Spleen (tissue), 11 donors: ENCODE results near the gene NGRN. TPM values are rescaled to one million over a fixed set of nuclear protein-coding genes. Genes with fewer than 3 reads are reported as not detected.
A peak's percentile ranks its signal among the peaks of the same experiment; 100 is the strongest.

ENCODE experiments used
- DNase-seq: peaks from one replicate; pipeline ENCODE4 v3.0.0-alpha.2; 2020
- H3K27ac ChIP-seq, 8 donors: fragments of 200-600 bp; sonication (generic) in 7 of 8; 1 replicate in 4 of 8; 2 replicates in 4 of 8; pipeline versions ENCODE4 v1.5.0 to v1.8.0; 2016 to 2021; ENCODE audit warnings: inconsistent platforms in 4 of 8, mild to moderate bottlenecking in 4 of 8, moderate library complexity in 1 of 8
- H3K27me3 ChIP-seq, 7 donors: fragments of 200-600 bp; sonication (generic) in 6 of 7; replicated peaks in 1 of 7; 1 replicate in 4 of 7; 2 replicates in 3 of 7; pipeline versions ENCODE4 v1.5.0 to v1.8.0; 2016 to 2021; ENCODE audit warnings: inconsistent platforms in 3 of 7, mild to moderate bottlenecking in 1 of 7
- H3K36me3 ChIP-seq, 6 donors: fragments of 200-600 bp; sonication (generic) in 5 of 6; 1 replicate in 4 of 6; 2 replicates in 2 of 6; pipeline versions ENCODE4 v1.5.0 to v1.8.0; 2016 to 2021; ENCODE audit warnings: inconsistent platforms in 2 of 6
- H3K4me1 ChIP-seq, 6 donors: fragments of 200-600 bp; sonication (generic) in 5 of 6; 1 replicate in 3 of 6; 2 replicates in 3 of 6; pipeline versions ENCODE4 v1.5.0 to v1.8.0; 2016 to 2021; ENCODE audit warnings: inconsistent platforms in 3 of 6
- H3K4me3 ChIP-seq, 8 donors: fragments of 200-600 bp; sonication (generic) in 7 of 8; 1 replicate in 4 of 8; 2 replicates in 4 of 8; pipeline versions ENCODE4 v1.5.0 to v1.8.0; 2016 to 2021; ENCODE audit warnings: inconsistent platforms in 4 of 8, mild to moderate bottlenecking in 4 of 8, moderate library complexity in 2 of 8
- H3K9me3 ChIP-seq, 8 donors: fragments of 200-600 bp; sonication (generic) in 7 of 8; 1 replicate in 4 of 8; 2 replicates in 4 of 8; pipeline versions ENCODE4 v1.5.0 to v1.8.0; 2016 to 2021; ENCODE audit warnings: inconsistent platforms in 4 of 8
- POLR2A ChIP-seq, 3 donors: fragments of 450-650 bp; IDR thresholded peaks; one replicate each; pipeline ENCODE4 v1.5.1; 2017; ENCODE audit warnings: antibody characterized with exemption in 3 of 3, mild to moderate bottlenecking in 1 of 3
- POLR2AphosphoS5 ChIP-seq, 3 donors: sonication (generic); formaldehyde crosslinking; IDR thresholded peaks; one replicate each; pipeline ENCODE4 v1.5.1; 2017; ENCODE audit warnings: antibody characterized with exemption in 3 of 3
- WGBS, 5 donors: extraction: QIAGEN DNeasy Blood & Tissue Kit in 3 of 5; methylation state at CpG; one replicate each; pipeline versions ENCODE4 v1.1.5 to v1.1.7; 2013 to 2018; 5-methylcytosine and 5-hydroxymethylcytosine counted together
- intact Hi-C: fragments of 100-400 bp; cut with DNase I; formaldehyde crosslinking; loops from one replicate; pipeline ENCODE4 v1.15.0; 2023; ENCODE audit warnings: low total_unique reads
- polyA plus RNA-seq, 3 donors: library from polyadenylated mRNA; stranded (reverse); fragments of 200-250 nt; gene quantifications; one replicate each; pipeline ENCODE4 v1.2.1, GENCODE V29; 2013
- total RNA-seq, 7 donors: library from RNA; depleted of rRNA in 3 of 7; stranded (reverse); fragments of >200 nt in 3 of 7; fragmentation: NEBNext Ultra II Directional in 4 of 7; extraction: Animal tissue kit (Norgen Biotek cat#: 25700) in 4 of 7; gene quantifications; one replicate each; pipeline versions ENCODE4 v1.1.0 to v1.2.1, GENCODE V29; 2016 to 2021
- TF ChIP-seq, protein P1 (sequence below), 11 experiments: fragments of 200-600 bp in 7 of 11; fragments of 450-650 bp in 4 of 11; sonication (generic) in 4 of 11; IDR thresholded peaks in 8 of 11; conservative IDR thresholded peaks in 3 of 11; 1 replicate in 7 of 11; 2 replicates in 4 of 11; pipeline versions ENCODE4 v1.4.0 to v1.8.0; 2016 to 2021; ENCODE audit warnings: antibody characterized with exemption in 11 of 11, inconsistent platforms in 4 of 11, mild to moderate bottlenecking in 1 of 11
- donor health status: healthy with polysubstance abuse.
- donor health status: DM: no; HTN: no; CAD: no; lungs with moderate emphysema.
- donor health status: DM: no; HTN: no; CAD: no.
- donor health status: Bipolar disorder and iron deficiency.
- donor health status: healthy.
- donor health status: DM: no; HTN: no; CAD: no.
- donor health status: DM: yes; HTN: yes; CAD: no.

Gene NGRN
- total and polyA plus RNA-seq, 10 donors = 27.2 to 53.2 (median 46.6) TPM

- Histone ChIP-seq H3K9me3 (no peaks in the 10 kb centered on the region), H3K27me3 (no peaks in the 10 kb centered on the region), H3K4me3 (peak overlapping the region in 6 of 8 donors; percentile 0 to 99 (median 86)), H3K27ac (peak overlapping the region; percentile 74 to 99 (median 94)), H3K36me3 (peaks cover 7 to 64% (median 47%) of the 10 kb centered on the region in 6 donors), H3K4me1 (peaks cover 32 to 69% (median 52%) of the 10 kb centered on the region in 6 donors)
- intact Hi-C loops = no loop called here
- WGBS, 5 donors = 68 to 86% (median 75%) methylated on average over 13 of the region's 13 CpGs
- TF ChIP-seq POLR2AphosphoS5 (IDR thresholded peaks at IDR 0.05) = peak in 1 of 3 donors; percentile 54
- TF ChIP-seq, protein P1, sequence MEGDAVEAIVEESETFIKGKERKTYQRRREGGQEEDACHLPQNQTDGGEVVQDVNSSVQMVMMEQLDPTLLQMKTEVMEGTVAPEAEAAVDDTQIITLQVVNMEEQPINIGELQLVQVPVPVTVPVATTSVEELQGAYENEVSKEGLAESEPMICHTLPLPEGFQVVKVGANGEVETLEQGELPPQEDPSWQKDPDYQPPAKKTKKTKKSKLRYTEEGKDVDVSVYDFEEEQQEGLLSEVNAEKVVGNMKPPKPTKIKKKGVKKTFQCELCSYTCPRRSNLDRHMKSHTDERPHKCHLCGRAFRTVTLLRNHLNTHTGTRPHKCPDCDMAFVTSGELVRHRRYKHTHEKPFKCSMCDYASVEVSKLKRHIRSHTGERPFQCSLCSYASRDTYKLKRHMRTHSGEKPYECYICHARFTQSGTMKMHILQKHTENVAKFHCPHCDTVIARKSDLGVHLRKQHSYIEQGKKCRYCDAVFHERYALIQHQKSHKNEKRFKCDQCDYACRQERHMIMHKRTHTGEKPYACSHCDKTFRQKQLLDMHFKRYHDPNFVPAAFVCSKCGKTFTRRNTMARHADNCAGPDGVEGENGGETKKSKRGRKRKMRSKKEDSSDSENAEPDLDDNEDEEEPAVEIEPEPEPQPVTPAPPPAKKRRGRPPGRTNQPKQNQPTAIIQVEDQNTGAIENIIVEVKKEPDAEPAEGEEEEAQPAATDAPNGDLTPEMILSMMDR (IDR thresholded peaks at IDR 0.05 in 8 of 11, conservative IDR thresholded peaks at IDR 0.05 in 3 of 11) = no peak
- no peak for TF ChIP-seq POLR2A (IDR thresholded peaks at IDR 0.05)
- DNase-seq = peak; percentile 84
These were observed 33.3 kb upstream of the NGRN start for GRCh38 chr15:90232196-90232595.

DNA sequence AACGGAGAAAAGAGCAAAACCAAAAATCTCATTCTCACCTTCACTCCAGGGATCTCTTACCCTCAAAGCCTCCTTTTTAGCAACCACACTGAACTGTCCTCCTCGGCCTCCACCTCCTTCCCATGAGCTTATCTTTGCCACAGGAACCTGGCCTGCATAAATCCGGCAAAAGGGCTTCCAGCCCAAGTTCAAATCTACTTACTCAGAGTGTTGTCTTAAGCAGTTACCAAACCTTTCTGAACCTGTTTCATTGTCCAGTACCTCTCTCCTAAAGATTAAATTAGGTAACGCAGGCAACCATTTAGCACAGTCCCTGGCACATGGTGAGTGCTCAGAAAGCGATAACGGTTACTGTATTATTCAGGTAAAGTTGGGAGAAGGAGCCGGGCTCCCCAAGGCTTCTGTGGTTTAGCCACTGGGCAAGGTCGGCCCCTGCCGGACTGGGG lies 32.5 kb upstream of the NGRN start:
- WGBS, 5 donors = 4 to 14% (median 9%) methylated on average over 8 to 9 of the region's 9 CpGs
- H3K27me3 ChIP-seq = no peaks in the 10 kb centered on the region
- H3K4me3 ChIP-seq = peak overlapping the region; percentile 68 to 99 (median 91)
- H3K9me3 ChIP-seq = no peaks in the 10 kb centered on the region
- H3K27ac ChIP-seq = peak overlapping the region; percentile 91 to 99 (median 96)
- intact Hi-C loops = no loop called here
- TF ChIP-seq POLR2A (IDR thresholded peaks at IDR 0.05) (no peak), POLR2AphosphoS5 (IDR thresholded peaks at IDR 0.05) (no peak)
- TF ChIP-seq, protein P1 (IDR thresholded peaks at IDR 0.05 in 8 of 11, conservative IDR thresholded peaks at IDR 0.05 in 3 of 11) = peak in 4 of 11 experiments; percentile 15 to 62 (median 38)
- peaks cover 6 to 64% (median 45%) of the 10 kb centered on the region in 6 donors for H3K36me3 ChIP-seq
- peaks cover 32 to 69% (median 52%) of the 10 kb centered on the region in 6 donors for H3K4me1 ChIP-seq
- no peak for DNase-seq

GRCh38 chr15:90233387-90234095 lies 31.9 kb upstream of the NGRN start, which contains the start of gene CIB1:
TSS of gene CIB1 (minus strand) at chr15:90233941. CDS start at chr15:90233885, 56 bp downstream.
- no peaks in the 10 kb centered on the region for H3K9me3 ChIP-seq
- peaks cover 32 to 68% (median 52%) of the 10 kb centered on the region in 6 donors for H3K4me1 ChIP-seq
- WGBS, 5 donors = 0 to 1% (median 1%) methylated on average over 37 to 63 of the region's 63 CpGs
- H3K36me3 ChIP-seq = peaks cover under 1 to 64% (median 41%) of the 10 kb centered on the region in 6 donors
- peak; percentile 87 to 96 (median 93) for TF ChIP-seq POLR2AphosphoS5 (IDR thresholded peaks at IDR 0.05)
- peak in 1 of 3 donors; percentile 69 for TF ChIP-seq POLR2A (IDR thresholded peaks at IDR 0.05)
- TF ChIP-seq, protein P1 (IDR thresholded peaks at IDR 0.05 in 8 of 11, conservative IDR thresholded peaks at IDR 0.05 in 3 of 11) = peak in 7 of 11 experiments; percentile 14 to 65 (median 39)
- intact Hi-C loops = no loop called here
- DNase-seq = peak; percentile 100
- H3K4me3 ChIP-seq = peak within 1 kb of the TSS; percentile 68 to 99 (median 91)
- peak within 1 kb of the TSS; percentile 91 to 99 (median 96) for H3K27ac ChIP-seq
- H3K27me3 ChIP-seq = no peaks in the 10 kb centered on the region
